Fibroblast of lung (primary cell): Measurements from ENCODE around the gene GMEB1.
"Not testable (repeated sequence)": the region's sequence is repeated elsewhere in the genome, so short reads cannot be mapped to it uniquely, and the experiment has no call there.

Experiments used
- EZH2 ChIP-seq: IDR thresholded peaks from 2 replicates; pipeline ENCODE4 v1.5.1; 2012; ENCODE audit warnings: low read length, control low read depth, mild to moderate bottlenecking; ENCODE audit errors: missing control alignments
- TF ChIP-seq, protein P1 (sequence below), 2 donors: IDR thresholded peaks in 1 of 2; conservative IDR thresholded peaks in 1 of 2; 1 replicate in 1 of 2; 2 replicates in 1 of 2; pipeline ENCODE4 v1.5.1; 2011 to 2012; ENCODE audit warnings: low read length in 2 of 2, control low read depth in 1 of 2, inconsistent platforms in 1 of 2, low read depth in 1 of 2, mild to moderate bottlenecking in 1 of 2

DNA sequence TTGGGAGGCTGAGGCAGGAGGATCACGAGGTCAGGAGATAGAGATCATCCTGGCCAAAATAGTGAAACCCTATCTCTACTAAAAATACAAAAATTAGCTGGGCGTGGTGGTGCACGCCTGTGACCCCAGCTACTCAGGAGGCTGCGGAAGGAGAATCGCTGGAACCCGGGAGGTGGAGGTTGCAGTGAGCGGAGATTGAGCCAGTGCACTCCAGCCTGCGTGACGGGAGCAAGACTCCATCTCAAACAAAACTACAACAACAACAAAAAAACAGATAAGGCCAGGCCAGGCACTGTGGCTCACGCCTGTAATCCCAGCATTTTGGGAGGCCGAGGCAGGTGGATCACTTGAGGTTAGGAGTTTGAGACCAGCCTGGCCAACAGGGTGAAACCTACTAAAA, 23.2 kb upstream of the GMEB1 start:
- TF ChIP-seq, protein P1, sequence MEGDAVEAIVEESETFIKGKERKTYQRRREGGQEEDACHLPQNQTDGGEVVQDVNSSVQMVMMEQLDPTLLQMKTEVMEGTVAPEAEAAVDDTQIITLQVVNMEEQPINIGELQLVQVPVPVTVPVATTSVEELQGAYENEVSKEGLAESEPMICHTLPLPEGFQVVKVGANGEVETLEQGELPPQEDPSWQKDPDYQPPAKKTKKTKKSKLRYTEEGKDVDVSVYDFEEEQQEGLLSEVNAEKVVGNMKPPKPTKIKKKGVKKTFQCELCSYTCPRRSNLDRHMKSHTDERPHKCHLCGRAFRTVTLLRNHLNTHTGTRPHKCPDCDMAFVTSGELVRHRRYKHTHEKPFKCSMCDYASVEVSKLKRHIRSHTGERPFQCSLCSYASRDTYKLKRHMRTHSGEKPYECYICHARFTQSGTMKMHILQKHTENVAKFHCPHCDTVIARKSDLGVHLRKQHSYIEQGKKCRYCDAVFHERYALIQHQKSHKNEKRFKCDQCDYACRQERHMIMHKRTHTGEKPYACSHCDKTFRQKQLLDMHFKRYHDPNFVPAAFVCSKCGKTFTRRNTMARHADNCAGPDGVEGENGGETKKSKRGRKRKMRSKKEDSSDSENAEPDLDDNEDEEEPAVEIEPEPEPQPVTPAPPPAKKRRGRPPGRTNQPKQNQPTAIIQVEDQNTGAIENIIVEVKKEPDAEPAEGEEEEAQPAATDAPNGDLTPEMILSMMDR (conservative IDR thresholded peaks at IDR 0.05 in 1 of 2, IDR thresholded peaks at IDR 0.05 in 1 of 2; ENCODE audit: low read depth in 1 of 2, low read length in 2 of 2), result not testable (repeated sequence)
- TF ChIP-seq EZH2, result not testable (repeated sequence)
